CD4-positive, CD25-positive, alpha-beta regulatory T cell (primary cell): ENCODE data around the gene HIRA. TPM values are rescaled to one million over a fixed set of nuclear protein-coding genes. Genes with fewer than 3 reads are reported as not detected.
A peak's percentile ranks its signal among the peaks of the same experiment; 100 is the strongest.

ENCODE experiments used
- ATAC-seq, 2 donors: fragments of 150-1000 bp; cut with Tn5 transposase; one replicate each; pipeline ENCODE4 v1.10.0; 2021; ENCODE audit warnings: low read depth in 2 of 2, moderate number of reproducible peaks in 2 of 2, moderate library complexity in 1 of 2
- DNase-seq, 3 donors: peaks; one replicate each; pipeline versions ENCODE4 v3.0.0 to v3.0.0-alpha.2; 2012 to 2022; ENCODE audit warnings: mixed read lengths in 1 of 3
- H3K27ac ChIP-seq: one replicate; pipeline ENCODE4 v1.7.0; 2013; ENCODE audit warnings: mild to moderate bottlenecking, low read length; ENCODE audit not compliant: insufficient read depth, poor library complexity, severe bottlenecking
- H3K27me3 ChIP-seq: one replicate; pipeline ENCODE4 v1.7.0; 2013; ENCODE audit warnings: low read length; ENCODE audit not compliant: control insufficient read depth, insufficient read depth
- H3K36me3 ChIP-seq: one replicate; pipeline ENCODE4 v1.7.0; 2013; ENCODE audit warnings: mild to moderate bottlenecking, low read length, moderate library complexity; ENCODE audit not compliant: control insufficient read depth, insufficient read depth
- H3K4me1 ChIP-seq: 2 replicates; pipeline ENCODE4 v1.7.0; 2013; ENCODE audit warnings: mild to moderate bottlenecking, low read length; ENCODE audit not compliant: insufficient read depth, control insufficient read depth, poor library complexity, severe bottlenecking
- H3K4me3 ChIP-seq: one replicate; pipeline ENCODE4 v1.7.0; 2013; ENCODE audit warnings: low read depth, mild to moderate bottlenecking, low read length, moderate library complexity
- H3K9me3 ChIP-seq, 2 experiments: 1 replicate in 1 of 2; 2 replicates in 1 of 2; pipeline ENCODE4 v1.7.0; 2013; ENCODE audit warnings: low read length in 2 of 2, mild to moderate bottlenecking in 1 of 2, moderate library complexity in 1 of 2; ENCODE audit not compliant: control insufficient read depth in 2 of 2
- H3K27ac Mint-ChIP-seq, 3 donors: one replicate each; pipeline ENCODE4 v1.8.0; 2020 to 2022; ENCODE audit warnings: mild to moderate bottlenecking in 3 of 3, mixed read lengths in 3 of 3, moderate library complexity in 2 of 3
- H3K27me3 Mint-ChIP-seq: one replicate; pipeline ENCODE4 v1.8.0; 2022; ENCODE audit warnings: mild to moderate bottlenecking, mixed read lengths
- H3K36me3 Mint-ChIP-seq: one replicate; pipeline ENCODE4 v1.8.0; 2020; ENCODE audit warnings: mixed read lengths
- H3K4me1 Mint-ChIP-seq, 4 donors: one replicate each; pipeline ENCODE4 v1.8.0; 2020 to 2022; ENCODE audit warnings: mixed read lengths in 4 of 4, mild to moderate bottlenecking in 1 of 4
- H3K4me3 Mint-ChIP-seq, 4 donors: one replicate each; pipeline ENCODE4 v1.8.0; 2020 to 2022; ENCODE audit warnings: mild to moderate bottlenecking in 4 of 4, mixed read lengths in 4 of 4, moderate library complexity in 3 of 4
- H3K9me3 Mint-ChIP-seq, 7 donors: one replicate each; pipeline ENCODE4 v1.8.0; 2020 to 2022; ENCODE audit warnings: mixed read lengths in 7 of 7, mild to moderate bottlenecking in 3 of 7, moderate library complexity in 2 of 7
- polyA plus RNA-seq, 4 donors: library from polyadenylated mRNA; unstranded; fragments of 300-500 nt; fragmentation: Illumina TruSeq; gene quantifications; one replicate each; pipeline ENCODE4 v1.2.3, GENCODE V29; 2021
- total RNA-seq: library from RNA; stranded (reverse); gene quantifications from one replicate; pipeline ENCODE4 v1.2.3, GENCODE V29; 2022

The HIRA gene
- total and polyA plus RNA-seq, 5 donors from 2014 or later: 1.4 to 30.2 (median 3.0) TPM

- Histone ChIP-seq H3K4me1 (no peaks in the 10 kb centered on the region), H3K27me3 (no peaks in the 10 kb centered on the region), H3K9me3 (no peaks in the 10 kb centered on the region), H3K36me3 (peaks cover 65% of the 10 kb centered on the region), H3K27ac (no peak overlapping the region), H3K4me3 (no peak overlapping the region)
- Mint-ChIP-seq H3K4me1 (peaks cover 0 to 10% (median 0%) of the 10 kb centered on the region in 4 donors), H3K4me3 (no peak overlapping the region), H3K9me3 (no peaks in the 10 kb centered on the region), H3K27ac (peak overlapping the region in 1 of 3 donors; percentile 84), H3K27me3 (no peaks in the 10 kb centered on the region), H3K36me3 (peaks cover 55% of the 10 kb centered on the region)
- no peak for DNase-seq
- ATAC-seq: no peak
Observed at GRCh38 chr22:19404676-19405075, 26.9 kb downstream of the HIRA start.

- no peak overlapping the region for H3K27ac ChIP-seq
- H3K4me1 ChIP-seq: no peaks in the 10 kb centered on the region
- H3K27ac Mint-ChIP-seq: no peak overlapping the region
- H3K27me3 ChIP-seq: no peaks in the 10 kb centered on the region
- DNase-seq (no peak), ATAC-seq (no peak)
- no peak overlapping the region for H3K4me3 Mint-ChIP-seq
- no peaks in the 10 kb centered on the region for H3K9me3 Mint-ChIP-seq
- H3K27me3 Mint-ChIP-seq: no peaks in the 10 kb centered on the region
- H3K4me3 ChIP-seq: no peak overlapping the region
- no peaks in the 10 kb centered on the region for H3K9me3 ChIP-seq
- H3K4me1 Mint-ChIP-seq: peaks cover 0 to 10% (median 0%) of the 10 kb centered on the region in 4 donors
- H3K36me3 Mint-ChIP-seq: peaks cover 50% of the 10 kb centered on the region
- peaks cover 66% of the 10 kb centered on the region for H3K36me3 ChIP-seq
Observed at GRCh38 chr22:19402642-19403191, 28.8 kb downstream of the HIRA start.

- Mint-ChIP-seq H3K4me3 (no peak overlapping the region), H3K36me3 (peaks cover 45% of the 10 kb centered on the region), H3K27ac (peak overlapping the region in 1 of 3 donors; percentile 7), H3K27me3 (no peaks in the 10 kb centered on the region), H3K4me1 (peaks cover 0 to 7% (median 0%) of the 10 kb centered on the region in 4 donors), H3K9me3 (no peaks in the 10 kb centered on the region)
- ATAC-seq (no peak), DNase-seq (no peak)
- no peaks in the 10 kb centered on the region for H3K4me1 ChIP-seq
- no peaks in the 10 kb centered on the region for H3K27me3 ChIP-seq
- H3K27ac ChIP-seq: no peak overlapping the region
- no peaks in the 10 kb centered on the region for H3K9me3 ChIP-seq
- H3K4me3 ChIP-seq: no peak overlapping the region
- H3K36me3 ChIP-seq: peaks cover 70% of the 10 kb centered on the region
Observed at GRCh38 chr22:19401483-19401882, 30.1 kb downstream of the HIRA start.

DNA sequence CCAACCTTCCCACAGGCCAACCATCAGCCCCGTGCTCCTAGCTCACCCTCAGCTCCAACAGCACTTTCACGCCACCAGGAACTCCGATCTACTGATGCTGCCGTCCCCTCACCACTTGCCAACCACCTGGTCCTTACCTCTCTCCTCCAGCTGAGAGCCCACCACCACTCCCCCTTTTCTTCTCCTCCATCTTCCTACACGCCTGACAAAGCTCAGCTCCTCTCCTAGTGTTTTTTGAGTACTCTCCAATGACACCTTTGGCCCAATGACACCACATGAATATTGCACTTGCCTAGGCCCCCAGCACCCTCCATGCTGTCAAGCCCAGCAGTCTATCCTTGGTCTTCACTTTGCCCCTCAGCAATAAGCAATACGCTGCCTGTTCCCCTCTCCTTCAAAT is 30.7 kb downstream of the HIRA start:
- H3K27me3 Mint-ChIP-seq: no peaks in the 10 kb centered on the region
- no peaks in the 10 kb centered on the region for H3K9me3 Mint-ChIP-seq
- ATAC-seq (no peak), DNase-seq (no peak)
- peaks cover 41% of the 10 kb centered on the region for H3K36me3 Mint-ChIP-seq
- H3K27me3 ChIP-seq: no peaks in the 10 kb centered on the region
- H3K9me3 ChIP-seq: no peaks in the 10 kb centered on the region
- peaks cover 0 to 7% (median 0%) of the 10 kb centered on the region in 4 donors for H3K4me1 Mint-ChIP-seq
- H3K27ac ChIP-seq: no peak overlapping the region
- H3K4me3 ChIP-seq: no peak overlapping the region
- peak overlapping the region in 2 of 3 donors; percentile 45 to 67 for H3K27ac Mint-ChIP-seq
- H3K4me1 ChIP-seq: no peaks in the 10 kb centered on the region
- H3K36me3 ChIP-seq: peaks cover 72% of the 10 kb centered on the region
- H3K4me3 Mint-ChIP-seq: no peak overlapping the region

DNA sequence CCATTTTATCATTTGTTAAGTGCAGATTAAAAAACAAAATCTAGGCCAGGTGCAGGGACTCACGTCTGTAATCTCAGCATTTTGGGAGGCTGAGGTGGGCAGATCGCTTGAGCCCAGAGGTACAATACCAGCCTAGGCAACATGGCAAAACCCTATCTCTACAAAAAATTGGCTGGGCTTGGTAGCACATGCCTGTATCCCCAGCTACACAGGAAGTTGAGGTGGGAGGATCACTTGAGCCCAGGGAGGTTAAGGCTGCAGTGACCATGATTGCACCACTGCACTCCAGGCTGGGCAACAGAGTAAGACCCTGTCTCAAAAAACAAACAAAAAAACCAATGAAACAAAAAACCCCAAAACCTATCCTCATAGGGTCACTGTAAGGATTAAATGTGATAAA is 32.9 kb downstream of the HIRA start:
- no peaks in the 10 kb centered on the region for H3K9me3 ChIP-seq
- H3K27ac Mint-ChIP-seq: peak overlapping the region in 1 of 3 donors; percentile 20
- DNase-seq (no peak), ATAC-seq (no peak)
- H3K4me1 Mint-ChIP-seq: peaks cover 0 to 7% (median 0%) of the 10 kb centered on the region in 4 donors
- H3K27ac ChIP-seq: no peak overlapping the region
- H3K4me1 ChIP-seq: no peaks in the 10 kb centered on the region
- no peaks in the 10 kb centered on the region for H3K27me3 ChIP-seq
- H3K36me3 Mint-ChIP-seq: peaks cover 43% of the 10 kb centered on the region
- no peak overlapping the region for H3K4me3 ChIP-seq
- no peaks in the 10 kb centered on the region for H3K27me3 Mint-ChIP-seq
- H3K9me3 Mint-ChIP-seq: no peaks in the 10 kb centered on the region
- no peak overlapping the region for H3K4me3 Mint-ChIP-seq
- H3K36me3 ChIP-seq: peaks cover 75% of the 10 kb centered on the region

GRCh38 chr22:19398206-19398605 is 33.3 kb downstream of the HIRA start:
- no peak overlapping the region for H3K27ac ChIP-seq
- Mint-ChIP-seq H3K27ac (peak overlapping the region in 1 of 3 donors; percentile 20), H3K27me3 (no peaks in the 10 kb centered on the region), H3K4me1 (peaks cover 0 to 7% (median 0%) of the 10 kb centered on the region in 4 donors), H3K9me3 (no peaks in the 10 kb centered on the region), H3K36me3 (peaks cover 47% of the 10 kb centered on the region), H3K4me3 (no peak overlapping the region)
- no peak for ATAC-seq
- peak in 1 of 3 donors; percentile 9 for DNase-seq
- no peaks in the 10 kb centered on the region for H3K9me3 ChIP-seq
- H3K27me3 ChIP-seq: no peaks in the 10 kb centered on the region
- no peak overlapping the region for H3K4me3 ChIP-seq
- no peaks in the 10 kb centered on the region for H3K4me1 ChIP-seq
- peaks cover 77% of the 10 kb centered on the region for H3K36me3 ChIP-seq

GRCh38 chr22:19397734-19398104 is 33.8 kb downstream of the HIRA start:
- Histone ChIP-seq H3K4me3 (no peak overlapping the region), H3K4me1 (no peaks in the 10 kb centered on the region), H3K9me3 (no peaks in the 10 kb centered on the region), H3K27ac (no peak overlapping the region), H3K27me3 (no peaks in the 10 kb centered on the region), H3K36me3 (peaks cover 78% of the 10 kb centered on the region)
- H3K27ac Mint-ChIP-seq: no peak overlapping the region
- H3K9me3 Mint-ChIP-seq: no peaks in the 10 kb centered on the region
- ATAC-seq (no peak), DNase-seq (no peak)
- H3K4me1 Mint-ChIP-seq: peaks cover 0 to 7% (median 0%) of the 10 kb centered on the region in 4 donors
- H3K27me3 Mint-ChIP-seq: no peaks in the 10 kb centered on the region
- H3K36me3 Mint-ChIP-seq: peaks cover 47% of the 10 kb centered on the region
- H3K4me3 Mint-ChIP-seq: no peak overlapping the region
